Measurements from ENCODE around the gene LRRC46. TPM values are rescaled to one million over a fixed set of nuclear protein-coding genes. Genes with fewer than 3 reads are reported as not detected.

The LRRC46 gene
- total and polyA plus RNA-seq, 2 of the 4 experiments (the other 2 are of a cell fraction) = 0.77 TPM; not detected in 1

DNA sequence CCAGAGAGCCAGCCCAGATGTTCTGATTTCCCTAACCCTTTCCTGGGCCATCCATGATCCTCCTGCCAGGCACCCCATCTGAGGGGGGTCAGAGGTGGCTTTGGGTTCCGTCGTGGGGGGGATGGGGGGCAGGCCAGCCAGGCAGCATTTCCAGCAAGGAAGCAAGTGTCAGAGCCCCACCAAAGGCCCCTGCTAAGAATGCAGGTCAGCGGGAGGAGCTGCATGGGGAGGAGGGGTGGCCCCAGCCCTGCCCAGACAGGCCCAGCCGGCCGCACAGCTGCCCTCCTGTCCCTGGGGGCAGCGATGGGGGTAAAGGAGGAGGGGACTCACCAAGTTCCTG is 11.9 kb downstream of the LRRC46 start:
- no peak overlapping the region for H2AK9ac ChIP-seq (replicated peaks; ENCODE audit: low read depth, low read length, poor library complexity)
- H3K56ac ChIP-seq (ENCODE audit: extremely low read depth, insufficient read depth, low read length) = no peak overlapping the region
- H3K18ac ChIP-seq (ENCODE audit: low read depth, low read length) = no peak overlapping the region
- H3K4me3 ChIP-seq (ENCODE audit: insufficient read depth, low read depth, low read length) = no peak overlapping the region
- H2AK5ac ChIP-seq (ENCODE audit: low read depth, low read length) = no peak overlapping the region
- H3K23ac ChIP-seq (ENCODE audit: low read depth, low read length) = no peak overlapping the region
- peaks cover 6% of the 10 kb centered on the region; the same call in 1 of the 2 replicates for H3K4me1 ChIP-seq (ENCODE audit: control insufficient read depth, insufficient read depth, low read length)
- dilution Hi-C loops (cut with HindIII; ENCODE audit: low sequenced_read_pairs, unreplicated experiment) = no loop called here
- intact Hi-C loops (cut with micrococcal nuclease) = loop anchor here (1.0 to 5.0 kb wide), 2 partner anchors 104 to 127 kb away; no protein-coding TSS in a partner anchor
- H3K9me1 ChIP-seq (ENCODE audit: insufficient read depth, low read length) = peaks cover 4% of the 10 kb centered on the region; the same call in 1 of the 2 replicates
- no peak overlapping the region for H4K8ac ChIP-seq (ENCODE audit: low read depth in 2 of 2, low read length in 2 of 2)
- no peak overlapping the region for H4K5ac ChIP-seq (ENCODE audit: low read depth, low read length)
- 40% methylated on average over 1 of the region's 6 CpGs; no CpG with 5 or more reads in 1 of the 2 experiments for WGBS, 2 experiments (ENCODE audit: extremely low coverage in 2 of 2, insufficient read length in 1 of 2)
- H2BK120ac ChIP-seq (ENCODE audit: low read depth, low read length) = no peak overlapping the region
- ATAC-seq (ENCODE audit: low read depth) = no peak
- H4K91ac ChIP-seq (ENCODE audit: insufficient read depth, low read depth, low read length) = no peak overlapping the region
- no peak overlapping the region for H2BK20ac ChIP-seq (ENCODE audit: low read depth, low read length)
- H3K9me3 ChIP-seq (ENCODE audit: control insufficient read depth, insufficient read depth, low read length) = no peaks in the 10 kb centered on the region
- no TSS peak for BruUV-seq (replicated peaks)
- H3K36me3 ChIP-seq (ENCODE audit: control insufficient read depth, insufficient read depth, low read length) = peaks cover 4% of the 10 kb centered on the region; the same call in 1 of the 2 replicates
- in situ Hi-C loops (cut with MboI; ENCODE audit: low sequenced_read_pairs) = loop anchor here (5.0 kb wide), 2 partner anchors 49 to 174 kb away; no protein-coding TSS in a partner anchor
- TF ChIP-seq SMC3 (IDR thresholded peaks at IDR 0.05; ENCODE audit: low read depth, low read length) = no peak
- TF ChIP-seq, protein P1, sequence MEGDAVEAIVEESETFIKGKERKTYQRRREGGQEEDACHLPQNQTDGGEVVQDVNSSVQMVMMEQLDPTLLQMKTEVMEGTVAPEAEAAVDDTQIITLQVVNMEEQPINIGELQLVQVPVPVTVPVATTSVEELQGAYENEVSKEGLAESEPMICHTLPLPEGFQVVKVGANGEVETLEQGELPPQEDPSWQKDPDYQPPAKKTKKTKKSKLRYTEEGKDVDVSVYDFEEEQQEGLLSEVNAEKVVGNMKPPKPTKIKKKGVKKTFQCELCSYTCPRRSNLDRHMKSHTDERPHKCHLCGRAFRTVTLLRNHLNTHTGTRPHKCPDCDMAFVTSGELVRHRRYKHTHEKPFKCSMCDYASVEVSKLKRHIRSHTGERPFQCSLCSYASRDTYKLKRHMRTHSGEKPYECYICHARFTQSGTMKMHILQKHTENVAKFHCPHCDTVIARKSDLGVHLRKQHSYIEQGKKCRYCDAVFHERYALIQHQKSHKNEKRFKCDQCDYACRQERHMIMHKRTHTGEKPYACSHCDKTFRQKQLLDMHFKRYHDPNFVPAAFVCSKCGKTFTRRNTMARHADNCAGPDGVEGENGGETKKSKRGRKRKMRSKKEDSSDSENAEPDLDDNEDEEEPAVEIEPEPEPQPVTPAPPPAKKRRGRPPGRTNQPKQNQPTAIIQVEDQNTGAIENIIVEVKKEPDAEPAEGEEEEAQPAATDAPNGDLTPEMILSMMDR (conservative IDR thresholded peaks at IDR 0.05; ENCODE audit: low read depth, low read length) = no peak
- no peak for TF ChIP-seq MXI1 (IDR thresholded peaks at IDR 0.05; ENCODE audit: borderline replicate concordance, low read depth, low read length)
- TF ChIP-seq RCOR1 (IDR thresholded peaks at IDR 0.05; ENCODE audit: insufficient replicate concordance, low read length) = no peak
- TF ChIP-seq, protein P2, sequence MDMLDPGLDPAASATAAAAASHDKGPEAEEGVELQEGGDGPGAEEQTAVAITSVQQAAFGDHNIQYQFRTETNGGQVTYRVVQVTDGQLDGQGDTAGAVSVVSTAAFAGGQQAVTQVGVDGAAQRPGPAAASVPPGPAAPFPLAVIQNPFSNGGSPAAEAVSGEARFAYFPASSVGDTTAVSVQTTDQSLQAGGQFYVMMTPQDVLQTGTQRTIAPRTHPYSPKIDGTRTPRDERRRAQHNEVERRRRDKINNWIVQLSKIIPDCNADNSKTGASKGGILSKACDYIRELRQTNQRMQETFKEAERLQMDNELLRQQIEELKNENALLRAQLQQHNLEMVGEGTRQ (IDR thresholded peaks at IDR 0.05; ENCODE audit: low read depth, low read length) = no peak
- no peak for TF ChIP-seq RFX5 (IDR thresholded peaks at IDR 0.05; ENCODE audit: low read depth, low read length)
- no peak for TF ChIP-seq RAD21 (IDR thresholded peaks at IDR 0.05; ENCODE audit: low read length)
- DNase-seq = no peak
- no peak overlapping the region for H3K27ac ChIP-seq (ENCODE audit: insufficient read depth, low read length)
- ChIA-PET POLR2A (ENCODE audit: unreplicated experiment) (no interaction called here), CTCF (interaction anchor here (1.0 to 4.4 kb wide), 4 partner anchors 41 to 127 kb away, joined by 3 to 47 read pairs (median 11); partner anchors contain the start of gene CDK5RAP3)
- no peak overlapping the region for H3K4ac ChIP-seq (ENCODE audit: low read depth, low read length)
- no peak overlapping the region for H2BK5ac ChIP-seq (ENCODE audit: low read depth, low read length, poor library complexity, severe bottlenecking)
- H3K4me2 ChIP-seq (ENCODE audit: low read depth, low read length) = no peak overlapping the region
- H4K20me1 ChIP-seq (ENCODE audit: insufficient read depth, low read length) = no peaks in the 10 kb centered on the region
- H3K27me3 ChIP-seq (ENCODE audit: control insufficient read depth, insufficient read depth, low read length) = peaks cover 35% of the 10 kb centered on the region
- no peak overlapping the region for H3K9ac ChIP-seq (ENCODE audit: low read depth, low read length)
- no peak overlapping the region for H2BK15ac ChIP-seq (ENCODE audit: low read depth, low read length)
- H3K79me1 ChIP-seq (ENCODE audit: low read depth in 1 of 2, low read length in 2 of 2) = peaks cover 8 to 22% of the 10 kb centered on the region in 2 experiments; a peak in 3 of 4 replicates
- no peak overlapping the region for H2AFZ ChIP-seq (replicated peaks; ENCODE audit: low read length, poor library complexity)
- no peak overlapping the region for H3K14ac ChIP-seq (replicated peaks; ENCODE audit: low read depth, low read length)

All from IMR-90 (cell line).